Neural cell (in vitro differentiated cells): ENCODE results near the gene PRSS27. TPM values are rescaled to one million over a fixed set of nuclear protein-coding genes. Genes with fewer than 3 reads are reported as not detected.

Experiments
- H2AFZ ChIP-seq: fragments of 200-600, 300-800 bp; sonication (generic), shearing (Covaris generic); 2 replicates; pipeline ENCODE4 v1.6.0; 2014; ENCODE audit warnings: low read depth, mild to moderate bottlenecking, antibody characterized with exemption, low read length, moderate library complexity
- H3F3A ChIP-seq: fragments of 200-600 bp; shearing (Covaris generic); 2 replicates; pipeline ENCODE4 v1.6.1; 2016; ENCODE audit warnings: mild to moderate bottlenecking, moderate library complexity, mixed read lengths, antibody characterized with exemption, low read length; ENCODE audit not compliant: insufficient read depth, poor library complexity, severe bottlenecking
- H3K27ac ChIP-seq: fragments of 200-600, 300-800 bp; sonication (generic), shearing (Covaris generic); 2 replicates; pipeline ENCODE4 v1.5.1; 2014; ENCODE audit warnings: mild to moderate bottlenecking, low read length, moderate library complexity
- H3K27me3 ChIP-seq: fragments of 300-800, 200-600 bp; sonication (generic), shearing (Covaris generic); 2 replicates; pipeline ENCODE4 v1.6.0; 2014; ENCODE audit warnings: mild to moderate bottlenecking, low read depth, low read length, moderate library complexity; ENCODE audit not compliant: insufficient read depth
- H3K36me3 ChIP-seq: fragments of 300-800, 200-600 bp; sonication (generic), shearing (Covaris generic); 2 replicates; pipeline ENCODE4 v1.5.1; 2014; ENCODE audit warnings: mild to moderate bottlenecking, antibody characterized with exemption, low read length, moderate library complexity; ENCODE audit not compliant: insufficient read depth
- H3K4me2 ChIP-seq: fragments of 300-800, 200-600 bp; sonication (generic), shearing (Covaris generic); 2 replicates; pipeline ENCODE4 v1.6.0; 2014; ENCODE audit warnings: mild to moderate bottlenecking, low read length
- H3K4me3 ChIP-seq: fragments of 300-800, 200-600 bp; sonication (generic), shearing (Covaris generic); 2 replicates; pipeline ENCODE4 v1.5.1; 2014; ENCODE audit warnings: mild to moderate bottlenecking, low read length, moderate library complexity
- H3K79me2 ChIP-seq: fragments of 200-600 bp; shearing (Covaris generic); replicated peaks from 2 replicates; pipeline ENCODE4 v1.6.0; 2014; ENCODE audit warnings: mild to moderate bottlenecking, low read length, moderate library complexity; ENCODE audit not compliant: insufficient read depth
- H3K9ac ChIP-seq: fragments of 300-800, 200-600 bp; sonication (generic), shearing (Covaris generic); 2 replicates; pipeline ENCODE4 v1.6.1; 2016; ENCODE audit warnings: mild to moderate bottlenecking, low read length, mixed read lengths
- H3K9me2 ChIP-seq: fragments of 200-600 bp; shearing (Covaris generic); 2 replicates; pipeline ENCODE4 v1.6.1; 2016; ENCODE audit warnings: mild to moderate bottlenecking, low read length, mixed read lengths; ENCODE audit not compliant: insufficient read depth
- H3K9me3 ChIP-seq: fragments of 200-600, 300-800 bp; sonication (generic), shearing (Covaris generic); 2 replicates; pipeline ENCODE4 v1.6.1; 2016; ENCODE audit warnings: mild to moderate bottlenecking, mixed run types, low read length, moderate library complexity, mixed read lengths
- H4K20me1 ChIP-seq: fragments of 200-600 bp; shearing (Covaris generic); 2 replicates; pipeline ENCODE4 v1.6.1; 2016; ENCODE audit warnings: mild to moderate bottlenecking, mixed run types; ENCODE audit not compliant: insufficient read depth
- EP300 ChIP-seq: fragments of 450-650 bp; conservative IDR thresholded peaks from 2 replicates; pipeline ENCODE4 v1.6.1; 2014; ENCODE audit warnings: antibody characterized with exemption, mild to moderate bottlenecking, moderate library complexity; ENCODE audit not compliant: poor library complexity, severe bottlenecking
- EZH2 ChIP-seq: fragments of 200-600, 300-800 bp; shearing (Covaris generic), sonication (generic); IDR thresholded peaks from 2 replicates; pipeline ENCODE4 v1.6.1; 2014; ENCODE audit warnings: antibody characterized with exemption, low read length, borderline replicate concordance, mild to moderate bottlenecking; ENCODE audit not compliant: insufficient read depth, poor library complexity, severe bottlenecking
- MXI1 ChIP-seq: fragments of 450-650 bp; conservative IDR thresholded peaks from 2 replicates; pipeline ENCODE4 v1.6.1; 2014; ENCODE audit warnings: antibody characterized with exemption, mild to moderate bottlenecking; ENCODE audit not compliant: poor library complexity, severe bottlenecking
- POLR2AphosphoS5 ChIP-seq: IDR thresholded peaks from 2 replicates; pipeline ENCODE4 v1.6.1; 2012
- RAD21 ChIP-seq: fragments of 450-650 bp; conservative IDR thresholded peaks from 2 replicates; pipeline ENCODE4 v1.6.1; 2014; ENCODE audit warnings: antibody characterized with exemption, mild to moderate bottlenecking, moderate library complexity
- SMC3 ChIP-seq: fragments of 450-650 bp; conservative IDR thresholded peaks from 2 replicates; pipeline ENCODE4 v1.6.1; 2014; ENCODE audit warnings: antibody characterized with exemption, mild to moderate bottlenecking, moderate library complexity; ENCODE audit not compliant: poor library complexity
- TAF1 ChIP-seq: IDR thresholded peaks from 2 replicates; pipeline ENCODE4 v1.6.1; 2012; ENCODE audit warnings: low read depth
- polyA plus RNA-seq: library from polyadenylated mRNA; depleted of rRNA; stranded (reverse); fragments of >200 nt; gene quantifications from 2 replicates; pipeline ENCODE4 v1.2.3, GENCODE V29; 2014
- TF ChIP-seq, protein P1 (sequence below): fragments of 450-650 bp; IDR thresholded peaks from 2 replicates; pipeline ENCODE4 v1.5.1; 2014; ENCODE audit warnings: antibody characterized with exemption, mild to moderate bottlenecking, moderate library complexity; ENCODE audit not compliant: poor library complexity, severe bottlenecking
- TF ChIP-seq, protein P2 (sequence below): IDR thresholded peaks from 2 replicates; pipeline ENCODE4 v1.6.1; 2012; ENCODE audit warnings: borderline replicate concordance

The PRSS27 gene
- polyA plus RNA-seq, 1 donor from 2014 or later = 5.9 TPM

DNA sequence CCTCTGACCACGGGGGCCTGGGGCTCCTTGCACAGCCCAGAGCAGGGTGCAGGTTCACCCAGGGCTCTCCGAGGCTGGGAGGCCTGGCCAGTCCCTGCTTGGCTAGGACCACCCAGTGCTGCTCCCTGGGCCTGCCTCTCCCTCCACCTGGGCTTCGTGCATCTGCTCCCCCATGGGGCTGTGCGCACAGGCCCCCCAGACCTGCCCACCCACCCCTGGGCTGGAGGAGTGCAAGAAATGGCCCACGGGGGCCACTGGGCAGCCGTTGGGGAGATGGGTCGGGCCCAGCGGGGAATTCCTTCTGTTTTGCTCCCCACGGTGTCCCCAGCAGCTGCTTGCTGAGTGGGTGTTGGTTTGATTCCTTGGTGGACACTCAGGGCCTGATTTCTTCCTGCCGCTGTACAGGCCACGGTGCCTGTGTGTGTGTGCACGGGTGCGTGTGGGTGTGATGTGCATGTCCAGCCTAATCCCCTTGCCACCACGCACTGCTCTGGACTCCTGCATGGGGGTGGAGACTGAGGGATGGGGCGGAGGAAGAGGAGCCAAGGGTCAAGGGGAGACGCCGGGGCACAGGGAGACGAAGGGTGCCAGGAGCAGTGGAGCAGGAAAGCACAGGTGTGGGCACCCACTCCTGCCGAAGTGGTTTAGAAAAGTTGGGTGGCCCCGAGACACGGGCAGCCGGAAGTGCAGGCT is 8.5 kb downstream of the PRSS27 start:
- H3K36me3 ChIP-seq = no peaks in the 10 kb centered on the region

DNA sequence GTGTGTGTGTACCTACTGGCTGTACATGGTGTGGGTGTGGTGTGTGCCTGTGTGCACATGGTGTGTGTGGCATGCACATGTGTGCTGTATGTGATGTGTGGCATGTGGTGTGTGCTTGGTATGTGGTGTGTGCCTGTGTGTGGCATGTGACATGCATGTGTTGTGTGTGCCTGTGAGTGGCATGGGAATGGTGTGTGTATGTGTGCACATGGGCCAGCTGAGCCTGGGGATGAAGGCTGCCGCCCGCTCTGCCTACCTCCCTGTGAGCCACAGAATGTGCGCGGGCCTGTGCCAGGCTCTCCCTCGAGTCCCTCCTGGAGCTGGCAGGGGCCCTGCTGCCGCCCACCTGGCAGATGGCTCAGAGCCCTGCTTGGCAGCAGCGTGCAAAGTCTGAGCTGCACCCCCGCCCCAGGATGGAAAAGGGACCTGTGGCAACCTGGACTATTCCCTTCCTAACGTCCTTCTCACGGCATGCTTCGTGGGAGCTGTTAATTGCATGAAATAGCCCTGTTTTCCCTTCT is 9.3 kb downstream of the PRSS27 start:
- Histone ChIP-seq H3K79me2 (no peaks in the 10 kb centered on the region), H3K4me2 (no peak overlapping the region), H3K9me3 (no peaks in the 10 kb centered on the region), H3K4me3 (no peak overlapping the region), H2AFZ (no peak overlapping the region), H3K9me2 (no peaks in the 10 kb centered on the region), H3K27me3 (no peaks in the 10 kb centered on the region), H3K27ac (no peak overlapping the region), H3F3A (no peaks in the 10 kb centered on the region), H4K20me1 (no peaks in the 10 kb centered on the region), H3K9ac (no peak overlapping the region), H3K36me3 (no peaks in the 10 kb centered on the region)
- TF ChIP-seq SMC3 (no peak), RAD21 (no peak), EP300 (no peak), EZH2 (no peak), TAF1 (no peak), MXI1 (no peak), POLR2AphosphoS5 (no peak)
- TF ChIP-seq, protein P1, sequence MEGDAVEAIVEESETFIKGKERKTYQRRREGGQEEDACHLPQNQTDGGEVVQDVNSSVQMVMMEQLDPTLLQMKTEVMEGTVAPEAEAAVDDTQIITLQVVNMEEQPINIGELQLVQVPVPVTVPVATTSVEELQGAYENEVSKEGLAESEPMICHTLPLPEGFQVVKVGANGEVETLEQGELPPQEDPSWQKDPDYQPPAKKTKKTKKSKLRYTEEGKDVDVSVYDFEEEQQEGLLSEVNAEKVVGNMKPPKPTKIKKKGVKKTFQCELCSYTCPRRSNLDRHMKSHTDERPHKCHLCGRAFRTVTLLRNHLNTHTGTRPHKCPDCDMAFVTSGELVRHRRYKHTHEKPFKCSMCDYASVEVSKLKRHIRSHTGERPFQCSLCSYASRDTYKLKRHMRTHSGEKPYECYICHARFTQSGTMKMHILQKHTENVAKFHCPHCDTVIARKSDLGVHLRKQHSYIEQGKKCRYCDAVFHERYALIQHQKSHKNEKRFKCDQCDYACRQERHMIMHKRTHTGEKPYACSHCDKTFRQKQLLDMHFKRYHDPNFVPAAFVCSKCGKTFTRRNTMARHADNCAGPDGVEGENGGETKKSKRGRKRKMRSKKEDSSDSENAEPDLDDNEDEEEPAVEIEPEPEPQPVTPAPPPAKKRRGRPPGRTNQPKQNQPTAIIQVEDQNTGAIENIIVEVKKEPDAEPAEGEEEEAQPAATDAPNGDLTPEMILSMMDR = no peak
- TF ChIP-seq, protein P2, sequence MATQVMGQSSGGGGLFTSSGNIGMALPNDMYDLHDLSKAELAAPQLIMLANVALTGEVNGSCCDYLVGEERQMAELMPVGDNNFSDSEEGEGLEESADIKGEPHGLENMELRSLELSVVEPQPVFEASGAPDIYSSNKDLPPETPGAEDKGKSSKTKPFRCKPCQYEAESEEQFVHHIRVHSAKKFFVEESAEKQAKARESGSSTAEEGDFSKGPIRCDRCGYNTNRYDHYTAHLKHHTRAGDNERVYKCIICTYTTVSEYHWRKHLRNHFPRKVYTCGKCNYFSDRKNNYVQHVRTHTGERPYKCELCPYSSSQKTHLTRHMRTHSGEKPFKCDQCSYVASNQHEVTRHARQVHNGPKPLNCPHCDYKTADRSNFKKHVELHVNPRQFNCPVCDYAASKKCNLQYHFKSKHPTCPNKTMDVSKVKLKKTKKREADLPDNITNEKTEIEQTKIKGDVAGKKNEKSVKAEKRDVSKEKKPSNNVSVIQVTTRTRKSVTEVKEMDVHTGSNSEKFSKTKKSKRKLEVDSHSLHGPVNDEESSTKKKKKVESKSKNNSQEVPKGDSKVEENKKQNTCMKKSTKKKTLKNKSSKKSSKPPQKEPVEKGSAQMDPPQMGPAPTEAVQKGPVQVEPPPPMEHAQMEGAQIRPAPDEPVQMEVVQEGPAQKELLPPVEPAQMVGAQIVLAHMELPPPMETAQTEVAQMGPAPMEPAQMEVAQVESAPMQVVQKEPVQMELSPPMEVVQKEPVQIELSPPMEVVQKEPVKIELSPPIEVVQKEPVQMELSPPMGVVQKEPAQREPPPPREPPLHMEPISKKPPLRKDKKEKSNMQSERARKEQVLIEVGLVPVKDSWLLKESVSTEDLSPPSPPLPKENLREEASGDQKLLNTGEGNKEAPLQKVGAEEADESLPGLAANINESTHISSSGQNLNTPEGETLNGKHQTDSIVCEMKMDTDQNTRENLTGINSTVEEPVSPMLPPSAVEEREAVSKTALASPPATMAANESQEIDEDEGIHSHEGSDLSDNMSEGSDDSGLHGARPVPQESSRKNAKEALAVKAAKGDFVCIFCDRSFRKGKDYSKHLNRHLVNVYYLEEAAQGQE = no peak

More for the DNA sequence above, 8.5 kb downstream of the PRSS27 start:
- H3K9ac ChIP-seq = no peak overlapping the region
- no peaks in the 10 kb centered on the region for H3K9me3 ChIP-seq
- H3K27ac ChIP-seq = no peak overlapping the region
- no peaks in the 10 kb centered on the region for H4K20me1 ChIP-seq
- H3K4me3 ChIP-seq = no peak overlapping the region
- no peak overlapping the region for H3K4me2 ChIP-seq
- H3K27me3 ChIP-seq = no peaks in the 10 kb centered on the region
- no peaks in the 10 kb centered on the region for H3K79me2 ChIP-seq
- H2AFZ ChIP-seq = no peak overlapping the region
- TF ChIP-seq, protein P1 = no peak
- no peak for TF ChIP-seq POLR2AphosphoS5
- no peak for TF ChIP-seq MXI1
- TF ChIP-seq SMC3 = no peak
- no peak for TF ChIP-seq TAF1
- no peak for TF ChIP-seq RAD21
- no peak for TF ChIP-seq EZH2
- H3K9me2 ChIP-seq = no peaks in the 10 kb centered on the region
- no peaks in the 10 kb centered on the region for H3F3A ChIP-seq
